OCI-LY7 (cell line): ENCODE measurements around the gene PBX2. TPM values are rescaled to one million over a fixed set of nuclear protein-coding genes. Genes with fewer than 3 reads are reported as not detected.

Experiments used
- BruUV-seq: library from RNA; stranded (reverse); fragments of 400-500 nt; replicated peaks from 2 replicates; lab custom pipeline; 2021; lab: Mats Ljungman, UMichigan
- CTCF ChIA-PET: fragments of 300-600 bp; sonication (Branson Sonifier 250); formaldehyde crosslinking; loops from one replicate; lab custom pipeline; 2022; ENCODE audit warnings: antibody characterized with exemption; ENCODE audit not compliant: unreplicated experiment; lab: Charles Lee
- POLR2A ChIA-PET: fragments of 300-600 bp; sonication (Branson Sonifier 250); formaldehyde crosslinking; loops from one replicate; lab custom pipeline; 2022; ENCODE audit warnings: antibody characterized with exemption; lab: Charles Lee
- DNase-seq: peaks from one replicate; pipeline ENCODE4 v3.0.0-alpha.2; 2015; ENCODE audit warnings: low spot score
- H2AFZ ChIP-seq: fragments of 200-600 bp; sonication (generic), shearing (Covaris generic); 2 replicates; pipeline ENCODE4 v1.6.1; 2014; ENCODE audit warnings: mild to moderate bottlenecking, antibody characterized with exemption, low read length, moderate library complexity
- H3K27ac ChIP-seq: fragments of 200-600 bp; sonication (generic); 2 replicates; pipeline ENCODE4 v1.5.1; 2014; ENCODE audit warnings: mixed run types, low read depth, mild to moderate bottlenecking, moderate library complexity, low read length, inconsistent platforms; ENCODE audit not compliant: poor library complexity, severe bottlenecking
- H3K36me3 ChIP-seq: fragments of 200-600 bp; sonication (generic); 2 replicates; pipeline ENCODE4 v1.6.1; 2014; ENCODE audit warnings: mild to moderate bottlenecking, antibody characterized with exemption, low read length, moderate library complexity, mixed read lengths; ENCODE audit not compliant: insufficient read depth
- H3K4me1 ChIP-seq: fragments of 200-600 bp; sonication (generic); 2 replicates; pipeline ENCODE4 v1.5.1; 2014; ENCODE audit warnings: mild to moderate bottlenecking, low read length; ENCODE audit not compliant: insufficient read depth, poor library complexity, severe bottlenecking
- H3K4me2 ChIP-seq: fragments of 200-600 bp; sonication (generic); 2 replicates; pipeline ENCODE4 v1.6.1; 2014; ENCODE audit warnings: mild to moderate bottlenecking, low read length
- H3K4me3 ChIP-seq: fragments of 200-600 bp; sonication (generic); 2 replicates; pipeline ENCODE4 v1.5.1; 2014; ENCODE audit warnings: mild to moderate bottlenecking, low read depth, low read length; ENCODE audit not compliant: poor library complexity, severe bottlenecking
- H3K79me2 ChIP-seq: fragments of 200-600 bp; sonication (generic); 2 replicates; pipeline ENCODE4 v1.6.1; 2016; ENCODE audit warnings: low read depth, mild to moderate bottlenecking, low read length, moderate library complexity, mixed read lengths; ENCODE audit not compliant: insufficient read depth
- H3K9me2 ChIP-seq: fragments of 200-600 bp; sonication (generic); 2 replicates; pipeline ENCODE4 v1.6.1; 2016; ENCODE audit warnings: mild to moderate bottlenecking, low read length, mixed read lengths; ENCODE audit not compliant: insufficient read depth
- H3K9me3 ChIP-seq: fragments of 200-600 bp; sonication (generic); 2 replicates; pipeline ENCODE4 v1.6.1; 2014; ENCODE audit warnings: mild to moderate bottlenecking, mixed run types, low read length, mixed read lengths
- H4K20me1 ChIP-seq: fragments of 200-600 bp; sonication (generic); 2 replicates; pipeline ENCODE4 v1.6.1; 2014; ENCODE audit warnings: mild to moderate bottlenecking, antibody characterized with exemption, low read length, moderate library complexity, mixed read lengths; ENCODE audit not compliant: insufficient read depth
- EZH2phosphoT487 ChIP-seq: fragments of 200-600 bp; sonication (generic); IDR thresholded peaks from 2 replicates; pipeline ENCODE4 v1.6.1; 2018; ENCODE audit warnings: low read depth, borderline replicate concordance, mild to moderate bottlenecking, mixed run types, antibody characterized with exemption, low read length, moderate library complexity, mixed read lengths
- intact Hi-C: fragments of 100-400 bp; cut with micrococcal nuclease; formaldehyde crosslinking; loops from one replicate; pipeline ENCODE4 v1.10.0; 2022; ENCODE audit not compliant: unreplicated experiment
- total RNA-seq, 2 experiments: library from RNA; depleted of rRNA in 1 of 2; stranded (reverse); fragments of >200 nt in 1 of 2; shearing (Covaris generic) in 1 of 2; gene quantifications; 2 replicates each; pipeline ENCODE4 v1.2.3, GENCODE V29; 2014 to 2022
- TF ChIP-seq, protein P1 (sequence below): fragments of 200-600 bp; sonication (generic); conservative IDR thresholded peaks from 2 replicates; pipeline ENCODE4 v1.5.1; 2014; ENCODE audit warnings: mild to moderate bottlenecking, antibody characterized with exemption, low read length, moderate library complexity, mixed read lengths

Gene PBX2
- total RNA-seq, 2 experiments from 2014 or later: 23.1 to 80.5 TPM

- peak overlapping the region; percentile 28 for H3K27ac ChIP-seq
- no peaks in the 10 kb centered on the region for H3K79me2 ChIP-seq
- peaks cover 17% of the 10 kb centered on the region for H3K4me1 ChIP-seq
- CTCF ChIA-PET: no interaction called here
- TF ChIP-seq EZH2phosphoT487: no peak
- TF ChIP-seq, protein P1, sequence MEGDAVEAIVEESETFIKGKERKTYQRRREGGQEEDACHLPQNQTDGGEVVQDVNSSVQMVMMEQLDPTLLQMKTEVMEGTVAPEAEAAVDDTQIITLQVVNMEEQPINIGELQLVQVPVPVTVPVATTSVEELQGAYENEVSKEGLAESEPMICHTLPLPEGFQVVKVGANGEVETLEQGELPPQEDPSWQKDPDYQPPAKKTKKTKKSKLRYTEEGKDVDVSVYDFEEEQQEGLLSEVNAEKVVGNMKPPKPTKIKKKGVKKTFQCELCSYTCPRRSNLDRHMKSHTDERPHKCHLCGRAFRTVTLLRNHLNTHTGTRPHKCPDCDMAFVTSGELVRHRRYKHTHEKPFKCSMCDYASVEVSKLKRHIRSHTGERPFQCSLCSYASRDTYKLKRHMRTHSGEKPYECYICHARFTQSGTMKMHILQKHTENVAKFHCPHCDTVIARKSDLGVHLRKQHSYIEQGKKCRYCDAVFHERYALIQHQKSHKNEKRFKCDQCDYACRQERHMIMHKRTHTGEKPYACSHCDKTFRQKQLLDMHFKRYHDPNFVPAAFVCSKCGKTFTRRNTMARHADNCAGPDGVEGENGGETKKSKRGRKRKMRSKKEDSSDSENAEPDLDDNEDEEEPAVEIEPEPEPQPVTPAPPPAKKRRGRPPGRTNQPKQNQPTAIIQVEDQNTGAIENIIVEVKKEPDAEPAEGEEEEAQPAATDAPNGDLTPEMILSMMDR: peak; percentile 33; the same call in 1 of the 2 replicates
- no peaks in the 10 kb centered on the region for H3K9me3 ChIP-seq
- no peak overlapping the region for H3K4me3 ChIP-seq
- POLR2A ChIA-PET: no interaction called here
- H2AFZ ChIP-seq: no peak overlapping the region
- H3K9me2 ChIP-seq: no peaks in the 10 kb centered on the region
- peak; percentile 38 for DNase-seq
- TSS peak; percentile 78 for BruUV-seq
- no peaks in the 10 kb centered on the region for H4K20me1 ChIP-seq
- intact Hi-C loops: no loop called here
- peak overlapping the region; percentile 18; the same call in 1 of the 2 replicates for H3K4me2 ChIP-seq
- H3K36me3 ChIP-seq: peaks cover 45% of the 10 kb centered on the region
Observed at GRCh38 chr6:32168350-32168749, 21.7 kb downstream of the PBX2 start.

DNA sequence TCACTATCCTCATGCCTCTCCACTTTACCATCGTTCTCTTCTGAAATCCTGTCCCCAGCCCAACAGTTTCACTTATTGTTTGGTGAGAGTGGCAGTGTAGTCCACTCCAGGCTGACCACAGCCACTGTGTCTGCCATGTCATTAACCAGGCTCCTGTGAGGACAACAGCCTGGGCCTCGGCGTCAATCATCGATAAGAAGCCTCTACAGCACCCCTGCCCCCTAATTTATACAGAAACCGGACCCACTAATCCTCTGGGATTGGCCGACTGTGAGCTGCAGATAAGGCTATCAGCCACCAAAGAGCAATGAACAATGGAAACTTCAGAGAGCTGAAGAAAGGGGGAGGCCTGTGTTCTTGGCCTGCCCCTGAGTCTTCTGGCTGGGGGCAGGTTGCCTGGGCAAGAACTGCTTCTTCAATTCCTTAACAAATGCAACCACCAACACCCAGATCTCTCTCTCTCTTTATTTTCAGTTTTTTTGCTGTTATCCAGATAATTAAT is 22.2 kb downstream of the PBX2 start:
- Histone ChIP-seq H3K79me2 (no peaks in the 10 kb centered on the region), H3K36me3 (peaks cover 51% of the 10 kb centered on the region), H3K9me2 (no peaks in the 10 kb centered on the region), H3K4me2 (peak overlapping the region; percentile 18; the same call in 1 of the 2 replicates), H3K4me3 (no peak overlapping the region), H3K9me3 (no peaks in the 10 kb centered on the region), H3K27ac (peak overlapping the region; percentile 28), H3K4me1 (peaks cover 11% of the 10 kb centered on the region), H2AFZ (no peak overlapping the region), H4K20me1 (no peaks in the 10 kb centered on the region)
- POLR2A ChIA-PET: no interaction called here
- no peak for TF ChIP-seq EZH2phosphoT487
- TF ChIP-seq, protein P1: no peak
- CTCF ChIA-PET: no interaction called here
- intact Hi-C loops: no loop called here
- no peak for DNase-seq
- TSS peak; percentile 67 for BruUV-seq

DNA sequence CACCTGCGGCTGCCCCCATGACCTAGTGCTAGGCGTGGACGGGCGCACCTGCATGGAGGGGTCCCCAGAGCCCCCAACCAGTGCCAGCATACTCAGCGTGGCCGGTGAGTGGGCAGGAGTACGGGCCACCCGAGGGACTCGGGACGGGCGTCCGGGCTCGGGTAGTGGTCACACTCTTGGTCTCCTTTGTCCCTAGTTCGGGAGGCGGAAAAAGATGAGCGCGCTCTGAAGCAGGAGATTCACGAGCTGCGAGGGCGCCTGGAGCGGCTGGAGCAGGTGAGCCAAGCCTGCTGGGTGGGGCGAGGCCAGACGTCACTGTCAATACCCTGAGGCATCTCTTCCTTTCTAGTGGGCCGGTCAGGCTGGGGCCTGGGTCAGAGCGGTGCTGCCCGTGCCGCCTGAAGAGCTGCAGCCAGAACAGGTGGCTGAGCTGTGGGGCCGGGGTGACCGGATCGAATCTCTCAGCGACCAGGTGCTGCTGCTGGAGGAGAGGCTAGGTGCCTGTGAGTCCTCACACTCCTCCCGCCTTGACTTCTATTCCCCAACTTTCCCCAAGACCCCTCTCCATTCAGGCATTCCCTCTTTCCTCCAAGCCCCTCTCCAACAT is 22.7 kb downstream of the PBX2 start:
- Histone ChIP-seq H3K4me1 (peaks cover 10% of the 10 kb centered on the region), H3K79me2 (no peaks in the 10 kb centered on the region), H3K27ac (no peak overlapping the region), H3K36me3 (peaks cover 56% of the 10 kb centered on the region), H3K9me2 (no peaks in the 10 kb centered on the region), H3K4me3 (no peak overlapping the region), H3K4me2 (no peak overlapping the region), H3K9me3 (no peaks in the 10 kb centered on the region), H4K20me1 (no peaks in the 10 kb centered on the region), H2AFZ (no peak overlapping the region)
- ChIA-PET POLR2A (no interaction called here), CTCF (no interaction called here)
- TF ChIP-seq, protein P1: no peak
- no peak for TF ChIP-seq EZH2phosphoT487
- no peak for DNase-seq
- intact Hi-C loops: no loop called here
- BruUV-seq: no TSS peak
